Mesothelial cell of epicardium (in vitro differentiated cells): ENCODE results near the gene CDC42. TPM values are rescaled to one million over a fixed set of nuclear protein-coding genes. Genes with fewer than 3 reads are reported as not detected.

Experiments used
- DNase-seq, 2 experiments: peaks; one replicate each; pipeline ENCODE4 v3.0.0; 2021; ENCODE audit warnings: low spot score in 2 of 2; ENCODE audit not compliant: unreplicated experiment in 2 of 2
- H3K27ac Mint-ChIP-seq: 2 replicates; pipeline ENCODE4 v1.8.0; 2021; ENCODE audit warnings: mixed read lengths
- H3K27me3 Mint-ChIP-seq: 2 replicates; pipeline ENCODE4 v1.8.0; 2021; ENCODE audit warnings: low read depth, mixed read lengths
- H3K36me3 Mint-ChIP-seq: 2 replicates; pipeline ENCODE4 v1.8.0; 2021; ENCODE audit warnings: mixed read lengths
- H3K4me1 Mint-ChIP-seq: 2 replicates; pipeline ENCODE4 v1.8.0; 2021; ENCODE audit warnings: mixed read lengths
- H3K4me3 Mint-ChIP-seq: 2 replicates; pipeline ENCODE4 v1.8.0; 2021; ENCODE audit warnings: mild to moderate bottlenecking, moderate library complexity, mixed read lengths
- H3K9me3 Mint-ChIP-seq: 2 replicates; pipeline ENCODE4 v1.8.0; 2021; ENCODE audit warnings: mixed read lengths
- CTCF ChIP-seq: fragments of 200-600 bp; sonication (generic); IDR thresholded peaks from one replicate; pipeline ENCODE4 v1.5.0; 2021; ENCODE audit warnings: antibody characterized with exemption; ENCODE audit not compliant: unreplicated experiment
- total RNA-seq: library from RNA; stranded (reverse); gene quantifications from 3 replicates; pipeline ENCODE4 v1.2.1, GENCODE V29; 2021

CDC42 gene
- total RNA-seq, 1 donor from 2014 or later = 244 TPM

DNA sequence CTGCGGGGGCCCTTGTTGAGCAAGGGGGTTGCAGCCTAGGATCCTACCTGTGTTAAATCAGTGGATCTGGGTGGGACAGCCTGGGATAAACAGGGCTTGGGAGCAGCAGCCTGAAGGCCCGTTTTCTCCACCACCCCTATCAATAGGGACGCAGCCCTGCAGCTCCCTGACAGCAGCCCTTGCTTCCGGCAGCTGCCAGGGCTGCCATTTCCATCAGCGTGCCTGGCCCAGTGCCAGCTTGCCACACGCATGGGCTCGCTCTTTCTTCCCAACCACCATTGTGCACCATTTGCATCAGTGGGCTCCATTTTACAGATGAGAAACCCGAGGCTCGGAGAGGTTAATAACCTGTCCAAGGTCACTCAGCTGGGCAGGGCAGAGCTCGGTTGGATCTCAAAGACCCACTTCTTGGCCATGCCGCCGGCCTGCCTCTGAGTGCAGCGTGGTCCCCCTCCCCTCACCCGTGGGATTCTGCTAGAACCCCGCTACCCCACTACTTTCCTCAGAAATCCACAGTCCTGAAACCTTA lies 86.6 kb downstream of the CDC42 start:
- Mint-ChIP-seq H3K27me3 (peaks cover 45% of the 10 kb centered on the region), H3K36me3 (peaks cover 7% of the 10 kb centered on the region), H3K4me1 (peaks cover 60% of the 10 kb centered on the region), H3K9me3 (no peaks in the 10 kb centered on the region), H3K27ac (no peak overlapping the region), H3K4me3 (no peak overlapping the region)
- TF ChIP-seq CTCF = no peak
- DNase-seq = no peak

DNA sequence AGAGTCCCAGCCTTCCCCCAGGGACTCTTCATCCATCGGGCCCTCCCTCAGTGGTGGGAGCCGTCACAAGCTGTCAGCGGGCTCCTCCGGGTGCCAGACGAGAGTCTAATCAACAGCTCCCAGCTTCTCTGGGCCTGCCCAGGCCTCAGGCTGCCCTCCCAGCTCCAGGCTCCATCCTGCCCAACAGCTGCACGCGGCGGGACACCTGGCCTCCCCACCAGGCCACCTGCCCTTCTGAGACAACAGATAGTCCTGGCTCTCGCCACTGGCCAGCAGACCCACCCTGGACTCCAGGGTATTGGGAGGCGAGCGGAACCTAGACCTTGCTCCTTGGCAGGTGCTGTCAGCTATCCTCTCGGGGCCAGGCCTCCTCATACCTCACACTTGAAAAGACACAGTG lies 87.3 kb downstream of the CDC42 start:
- Mint-ChIP-seq H3K36me3 (peaks cover 7% of the 10 kb centered on the region), H3K27me3 (peaks cover 50% of the 10 kb centered on the region), H3K9me3 (no peaks in the 10 kb centered on the region), H3K4me1 (peaks cover 62% of the 10 kb centered on the region), H3K4me3 (no peak overlapping the region), H3K27ac (no peak overlapping the region)
- TF ChIP-seq CTCF = no peak
- DNase-seq = no peak

Other genes starting within 250 kb of the CDC42 start
- gene LDLRAD2, start 240.4 kb upstream of the CDC42 start, total RNA-seq = 0.75 to 1.1 TPM (median 1.0 TPM) in 3 replicates
- gene HSPG2, start 115.4 kb upstream of the CDC42 start, total RNA-seq = 221 to 226 TPM (median 221 TPM) in 3 replicates
- not detected in 3 replicates for gene CELA3B, start 75.7 kb upstream of the CDC42 start, total RNA-seq
- not detected in 3 replicates for gene CELA3A, start 51.1 kb upstream of the CDC42 start, total RNA-seq
- 34.9 to 41.2 TPM (median 38.7 TPM) in 3 replicates for gene WNT4, start 90.4 kb downstream of the CDC42 start, total RNA-seq